NCI-H345 (cell line): Measurements from ENCODE around the gene TTYH2.
A peak's percentile ranks its signal among the peaks of the same experiment; 100 is the strongest.

Experiments used
- DNase-seq: peaks from one replicate; lab custom pipeline; 2025; lab: John Stamatoyannopoulos, UW

Gene TTYH2

GRCh38 chr17:74295625-74296547, 82.5 kb downstream of the TTYH2 start:
- DNase-seq = no peak

- DNase-seq = peak; percentile 30
Observed at GRCh38 chr17:74296548-74296936, 83.2 kb downstream of the TTYH2 start.

- DNase-seq = no peak
Observed at GRCh38 chr17:74297941-74298340, 84.6 kb downstream of the TTYH2 start.

DNA sequence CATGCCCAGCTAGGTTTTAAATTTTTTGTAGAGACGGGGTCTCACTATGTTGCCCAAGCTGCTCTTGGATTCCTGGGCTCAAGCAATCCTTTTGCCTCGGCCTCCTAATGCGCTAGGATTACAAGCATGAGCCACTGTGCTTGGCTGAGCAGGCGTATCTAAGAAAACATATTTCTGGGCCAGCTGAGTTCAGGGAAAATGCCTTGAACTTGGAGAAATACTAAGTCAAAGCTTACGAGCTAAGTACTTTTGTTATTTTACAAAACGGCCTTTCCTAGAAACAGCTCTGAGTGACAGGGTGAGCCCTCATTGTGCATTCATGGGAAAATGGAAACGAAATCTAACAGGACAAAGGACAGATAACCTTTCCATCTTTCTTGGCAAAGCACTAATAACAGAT, 85.4 kb downstream of the TTYH2 start:
- no peak for DNase-seq

- no peak for DNase-seq
Observed at GRCh38 chr17:74299226-74300009, 86.0 kb downstream of the TTYH2 start.

- no peak for DNase-seq
Observed at GRCh38 chr17:74303305-74303704, 89.9 kb downstream of the TTYH2 start.

DNA sequence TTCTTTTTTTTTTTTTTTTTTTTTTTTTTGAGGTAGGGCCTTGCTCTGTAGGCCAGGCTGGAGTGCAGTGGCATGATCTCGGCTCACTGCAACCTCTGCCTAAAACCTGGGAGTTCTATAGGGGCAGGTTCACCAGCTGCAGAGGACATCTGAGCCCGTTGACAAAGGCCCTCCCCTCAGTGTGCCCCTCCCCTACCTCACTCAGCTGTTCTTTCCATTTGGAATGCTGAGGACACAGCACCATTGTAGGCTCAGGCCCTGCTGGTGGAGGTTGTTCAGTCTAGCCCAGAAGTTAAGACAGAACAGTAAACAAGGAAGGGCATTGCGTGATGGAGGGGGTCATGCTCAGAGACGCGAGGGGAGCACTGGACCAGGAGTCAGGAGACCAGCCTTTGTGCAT, 90.8 kb downstream of the TTYH2 start:
- peak; percentile 38 for DNase-seq

DNA sequence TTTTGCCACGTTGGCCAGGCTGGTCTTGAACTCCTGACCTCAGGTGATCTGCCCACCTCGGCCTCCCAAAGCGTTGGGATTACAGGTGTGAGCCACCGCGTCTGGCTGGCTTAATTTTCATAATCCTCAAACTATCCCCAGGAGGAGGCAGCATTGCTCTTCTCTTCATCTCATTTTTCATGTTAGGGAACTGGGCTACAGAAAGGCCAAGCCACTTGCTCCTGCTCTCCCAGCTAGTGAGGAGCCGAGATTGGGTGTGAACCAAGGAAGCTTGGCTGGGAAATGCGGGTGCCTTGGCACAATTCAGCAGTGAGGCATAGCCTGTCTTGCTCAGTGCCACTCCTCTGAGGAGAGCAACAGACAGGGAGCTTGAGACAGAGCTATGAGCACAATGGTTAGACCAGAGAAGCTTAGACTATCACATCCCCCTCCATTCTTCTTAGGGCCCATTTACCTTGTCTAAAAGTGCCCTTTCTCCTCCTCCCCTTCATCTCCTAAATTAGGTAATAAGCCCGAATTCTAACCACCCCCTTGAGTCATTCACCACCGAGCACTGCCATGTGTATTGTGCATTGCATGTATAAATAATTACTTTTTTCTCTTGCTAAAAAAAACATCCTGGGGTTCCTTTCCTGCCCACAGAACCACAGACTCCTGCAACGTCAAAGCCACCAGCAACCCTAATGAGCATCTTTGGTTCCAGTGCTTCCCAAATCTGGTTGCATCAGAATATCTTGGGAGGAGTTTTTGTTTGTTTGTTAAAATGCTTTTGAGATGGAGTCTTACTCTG, 92.7 kb downstream of the TTYH2 start:
- DNase-seq = peak; percentile 39

GRCh38 chr17:74307984-74308773, 94.8 kb downstream of the TTYH2 start:
- no peak for DNase-seq

DNA sequence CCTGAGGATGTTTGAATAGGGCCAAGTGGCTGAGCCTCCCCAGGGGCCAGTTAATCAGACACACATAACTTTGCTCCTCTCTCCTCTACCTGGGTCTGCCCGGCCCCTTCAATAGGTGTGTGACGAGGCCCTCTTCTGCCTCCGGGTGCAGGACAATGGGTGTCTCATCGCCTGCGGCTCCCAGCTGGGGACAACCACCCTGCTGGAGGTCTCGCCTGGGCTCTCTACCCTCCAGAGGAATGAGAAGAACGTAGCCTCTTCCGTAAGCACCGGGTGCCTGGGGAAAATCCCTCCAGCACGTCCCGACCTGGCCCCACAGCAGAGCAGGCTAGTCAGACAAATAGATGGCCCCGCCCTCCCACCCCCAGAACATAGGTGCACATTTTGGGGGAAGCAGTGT, 96.5 kb downstream of the TTYH2 start:
- DNase-seq = no peak
